Measurements from ENCODE around the gene LARGE2. TPM values are rescaled to one million over a fixed set of nuclear protein-coding genes. Genes with fewer than 3 reads are reported as not detected.

LARGE2 gene
- total and polyA plus RNA-seq, 2 experiments from 2014 or later: 89.8 to 107 TPM

DNA sequence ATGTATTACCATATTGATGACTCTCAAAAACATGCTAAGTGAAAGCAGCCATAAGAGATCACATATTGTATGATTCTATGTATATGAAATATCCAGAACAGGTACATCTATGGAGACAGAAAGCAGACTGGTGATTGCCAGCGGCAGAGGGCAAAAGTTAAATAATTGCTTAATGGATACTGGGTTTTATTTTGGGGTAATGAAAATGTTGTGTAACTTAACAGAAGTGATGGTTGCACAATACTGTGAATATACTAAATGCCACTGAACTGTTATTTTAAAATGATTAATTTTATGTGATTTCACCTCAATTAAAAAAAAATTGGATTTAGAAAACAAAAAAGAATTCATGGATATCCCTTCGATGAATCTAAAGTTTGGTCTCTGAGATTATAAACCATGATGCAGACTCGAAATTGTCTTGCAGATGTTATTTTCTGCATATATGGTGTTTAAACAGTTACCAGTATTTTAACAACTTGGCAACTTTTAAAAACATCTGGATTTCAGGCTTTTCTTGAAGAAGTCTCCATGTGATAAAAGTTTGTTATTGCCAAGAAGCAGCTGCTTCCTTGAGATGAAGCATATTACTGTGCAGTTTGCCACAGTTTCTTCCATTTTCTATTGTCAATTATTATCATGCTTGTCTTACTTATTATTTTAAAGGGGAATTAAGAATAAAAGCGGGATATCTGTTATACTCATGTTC lies 38.1 kb downstream of the LARGE2 start:
- Mint-ChIP-seq H3K27me3 (ENCODE audit: insufficient read depth, low read depth, poor library complexity) (peaks cover 2% of the 10 kb centered on the region), H3K9me3 (no peaks in the 10 kb centered on the region), H3K36me3 (ENCODE audit: low read depth) (peaks cover 14% of the 10 kb centered on the region), H3K4me3 (no peak overlapping the region), H3K4me1 (no peaks in the 10 kb centered on the region), H3K27ac (no peak overlapping the region)
- Histone ChIP-seq H3K4me2 (no peak overlapping the region), H3K4me3 (no peak overlapping the region), H4K20me1 (replicated peaks; ENCODE audit: insufficient read depth) (no peaks in the 10 kb centered on the region), H3K36me3 (ENCODE audit: insufficient read depth) (no peaks in the 10 kb centered on the region), H3F3A (replicated peaks; ENCODE audit: low read depth) (no peaks in the 10 kb centered on the region), H2AFZ (no peak overlapping the region), H3K27ac (ENCODE audit: low read depth) (no peak overlapping the region), H3K79me2 (replicated peaks; ENCODE audit: insufficient read depth) (no peaks in the 10 kb centered on the region), H3K27me3 (ENCODE audit: insufficient read depth) (no peaks in the 10 kb centered on the region), H3K4me1 (ENCODE audit: insufficient read depth) (no peaks in the 10 kb centered on the region), H3K9me2 (ENCODE audit: insufficient read depth) (no peaks in the 10 kb centered on the region)
- no peak for ATAC-seq
- TF ChIP-seq ZNF114 (CRISPR knock-in tag; IDR thresholded peaks at IDR 0.05) (no peak), POLR2AphosphoS5 (IDR thresholded peaks at IDR 0.05; ENCODE audit: low read depth) (no peak), CREB1 (CRISPR knock-in tag; IDR thresholded peaks at IDR 0.05; ENCODE audit: low read depth) (no peak), EZH2phosphoT487 (IDR thresholded peaks at IDR 0.05; ENCODE audit: unreplicated experiment) (no peak), EZH2 (IDR thresholded peaks at IDR 0.05; ENCODE audit: low read depth, unreplicated experiment) (no peak), NANOG (IDR thresholded peaks at IDR 0.05; ENCODE audit: borderline replicate concordance) (no peak), JUNB (IDR thresholded peaks at IDR 0.05; ENCODE audit: unreplicated experiment) (no peak), STAT1 (IDR thresholded peaks at IDR 0.05; ENCODE audit: unreplicated experiment) (no peak), ZNF331 (CRISPR knock-in tag; IDR thresholded peaks at IDR 0.05; ENCODE audit: low read depth) (no peak)
- TF ChIP-seq, protein P1, sequence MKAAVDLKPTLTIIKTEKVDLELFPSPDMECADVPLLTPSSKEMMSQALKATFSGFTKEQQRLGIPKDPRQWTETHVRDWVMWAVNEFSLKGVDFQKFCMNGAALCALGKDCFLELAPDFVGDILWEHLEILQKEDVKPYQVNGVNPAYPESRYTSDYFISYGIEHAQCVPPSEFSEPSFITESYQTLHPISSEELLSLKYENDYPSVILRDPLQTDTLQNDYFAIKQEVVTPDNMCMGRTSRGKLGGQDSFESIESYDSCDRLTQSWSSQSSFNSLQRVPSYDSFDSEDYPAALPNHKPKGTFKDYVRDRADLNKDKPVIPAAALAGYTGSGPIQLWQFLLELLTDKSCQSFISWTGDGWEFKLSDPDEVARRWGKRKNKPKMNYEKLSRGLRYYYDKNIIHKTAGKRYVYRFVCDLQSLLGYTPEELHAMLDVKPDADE (IDR thresholded peaks at IDR 0.05): no peak
- TF ChIP-seq, protein P2, sequence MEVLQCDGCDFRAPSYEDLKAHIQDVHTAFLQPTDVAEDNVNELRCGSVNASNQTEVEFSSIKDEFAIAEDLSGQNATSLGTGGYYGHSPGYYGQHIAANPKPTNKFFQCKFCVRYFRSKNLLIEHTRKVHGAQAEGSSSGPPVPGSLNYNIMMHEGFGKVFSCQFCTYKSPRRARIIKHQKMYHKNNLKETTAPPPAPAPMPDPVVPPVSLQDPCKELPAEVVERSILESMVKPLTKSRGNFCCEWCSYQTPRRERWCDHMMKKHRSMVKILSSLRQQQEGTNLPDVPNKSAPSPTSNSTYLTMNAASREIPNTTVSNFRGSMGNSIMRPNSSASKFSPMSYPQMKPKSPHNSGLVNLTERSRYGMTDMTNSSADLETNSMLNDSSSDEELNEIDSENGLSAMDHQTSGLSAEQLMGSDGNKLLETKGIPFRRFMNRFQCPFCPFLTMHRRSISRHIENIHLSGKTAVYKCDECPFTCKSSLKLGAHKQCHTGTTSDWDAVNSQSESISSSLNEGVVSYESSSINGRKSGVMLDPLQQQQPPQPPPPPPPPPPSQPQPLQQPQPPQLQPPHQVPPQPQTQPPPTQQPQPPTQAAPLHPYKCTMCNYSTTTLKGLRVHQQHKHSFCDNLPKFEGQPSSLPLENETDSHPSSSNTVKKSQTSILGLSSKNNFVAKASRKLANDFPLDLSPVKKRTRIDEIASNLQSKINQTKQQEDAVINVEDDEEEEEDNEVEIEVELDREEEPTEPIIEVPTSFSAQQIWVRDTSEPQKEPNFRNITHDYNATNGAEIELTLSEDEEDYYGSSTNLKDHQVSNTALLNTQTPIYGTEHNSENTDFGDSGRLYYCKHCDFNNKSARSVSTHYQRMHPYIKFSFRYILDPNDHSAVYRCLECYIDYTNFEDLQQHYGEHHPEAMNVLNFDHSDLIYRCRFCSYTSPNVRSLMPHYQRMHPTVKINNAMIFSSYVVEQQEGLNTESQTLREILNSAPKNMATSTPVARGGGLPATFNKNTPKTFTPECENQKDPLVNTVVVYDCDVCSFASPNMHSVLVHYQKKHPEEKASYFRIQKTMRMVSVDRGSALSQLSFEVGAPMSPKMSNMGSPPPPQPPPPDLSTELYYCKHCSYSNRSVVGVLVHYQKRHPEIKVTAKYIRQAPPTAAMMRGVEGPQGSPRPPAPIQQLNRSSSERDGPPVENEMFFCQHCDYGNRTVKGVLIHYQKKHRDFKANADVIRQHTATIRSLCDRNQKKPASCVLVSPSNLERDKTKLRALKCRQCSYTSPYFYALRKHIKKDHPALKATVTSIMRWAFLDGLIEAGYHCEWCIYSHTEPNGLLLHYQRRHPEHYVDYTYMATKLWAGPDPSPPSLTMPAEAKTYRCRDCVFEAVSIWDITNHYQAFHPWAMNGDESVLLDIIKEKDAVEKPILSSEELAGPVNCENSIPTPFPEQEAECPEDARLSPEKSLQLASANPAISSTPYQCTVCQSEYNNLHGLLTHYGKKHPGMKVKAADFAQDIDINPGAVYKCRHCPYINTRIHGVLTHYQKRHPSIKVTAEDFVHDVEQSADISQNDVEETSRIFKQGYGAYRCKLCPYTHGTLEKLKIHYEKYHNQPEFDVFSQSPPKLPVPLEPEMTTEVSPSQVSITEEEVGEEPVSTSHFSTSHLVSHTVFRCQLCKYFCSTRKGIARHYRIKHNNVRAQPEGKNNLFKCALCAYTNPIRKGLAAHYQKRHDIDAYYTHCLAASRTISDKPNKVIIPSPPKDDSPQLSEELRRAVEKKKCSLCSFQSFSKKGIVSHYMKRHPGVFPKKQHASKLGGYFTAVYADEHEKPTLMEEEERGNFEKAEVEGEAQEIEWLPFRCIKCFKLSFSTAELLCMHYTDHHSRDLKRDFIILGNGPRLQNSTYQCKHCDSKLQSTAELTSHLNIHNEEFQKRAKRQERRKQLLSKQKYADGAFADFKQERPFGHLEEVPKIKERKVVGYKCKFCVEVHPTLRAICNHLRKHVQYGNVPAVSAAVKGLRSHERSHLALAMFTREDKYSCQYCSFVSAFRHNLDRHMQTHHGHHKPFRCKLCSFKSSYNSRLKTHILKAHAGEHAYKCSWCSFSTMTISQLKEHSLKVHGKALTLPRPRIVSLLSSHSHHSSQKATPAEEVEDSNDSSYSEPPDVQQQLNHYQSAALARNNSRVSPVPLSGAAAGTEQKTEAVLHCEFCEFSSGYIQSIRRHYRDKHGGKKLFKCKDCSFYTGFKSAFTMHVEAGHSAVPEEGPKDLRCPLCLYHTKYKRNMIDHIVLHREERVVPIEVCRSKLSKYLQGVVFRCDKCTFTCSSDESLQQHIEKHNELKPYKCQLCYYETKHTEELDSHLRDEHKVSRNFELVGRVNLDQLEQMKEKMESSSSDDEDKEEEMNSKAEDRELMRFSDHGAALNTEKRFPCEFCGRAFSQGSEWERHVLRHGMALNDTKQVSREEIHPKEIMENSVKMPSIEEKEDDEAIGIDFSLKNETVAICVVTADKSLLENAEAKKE (CRISPR knock-in tag; IDR thresholded peaks at IDR 0.05): no peak
- TF ChIP-seq, protein P3, sequence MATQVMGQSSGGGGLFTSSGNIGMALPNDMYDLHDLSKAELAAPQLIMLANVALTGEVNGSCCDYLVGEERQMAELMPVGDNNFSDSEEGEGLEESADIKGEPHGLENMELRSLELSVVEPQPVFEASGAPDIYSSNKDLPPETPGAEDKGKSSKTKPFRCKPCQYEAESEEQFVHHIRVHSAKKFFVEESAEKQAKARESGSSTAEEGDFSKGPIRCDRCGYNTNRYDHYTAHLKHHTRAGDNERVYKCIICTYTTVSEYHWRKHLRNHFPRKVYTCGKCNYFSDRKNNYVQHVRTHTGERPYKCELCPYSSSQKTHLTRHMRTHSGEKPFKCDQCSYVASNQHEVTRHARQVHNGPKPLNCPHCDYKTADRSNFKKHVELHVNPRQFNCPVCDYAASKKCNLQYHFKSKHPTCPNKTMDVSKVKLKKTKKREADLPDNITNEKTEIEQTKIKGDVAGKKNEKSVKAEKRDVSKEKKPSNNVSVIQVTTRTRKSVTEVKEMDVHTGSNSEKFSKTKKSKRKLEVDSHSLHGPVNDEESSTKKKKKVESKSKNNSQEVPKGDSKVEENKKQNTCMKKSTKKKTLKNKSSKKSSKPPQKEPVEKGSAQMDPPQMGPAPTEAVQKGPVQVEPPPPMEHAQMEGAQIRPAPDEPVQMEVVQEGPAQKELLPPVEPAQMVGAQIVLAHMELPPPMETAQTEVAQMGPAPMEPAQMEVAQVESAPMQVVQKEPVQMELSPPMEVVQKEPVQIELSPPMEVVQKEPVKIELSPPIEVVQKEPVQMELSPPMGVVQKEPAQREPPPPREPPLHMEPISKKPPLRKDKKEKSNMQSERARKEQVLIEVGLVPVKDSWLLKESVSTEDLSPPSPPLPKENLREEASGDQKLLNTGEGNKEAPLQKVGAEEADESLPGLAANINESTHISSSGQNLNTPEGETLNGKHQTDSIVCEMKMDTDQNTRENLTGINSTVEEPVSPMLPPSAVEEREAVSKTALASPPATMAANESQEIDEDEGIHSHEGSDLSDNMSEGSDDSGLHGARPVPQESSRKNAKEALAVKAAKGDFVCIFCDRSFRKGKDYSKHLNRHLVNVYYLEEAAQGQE (IDR thresholded peaks at IDR 0.05; ENCODE audit: unreplicated experiment): no peak
- TF ChIP-seq, protein P4, sequence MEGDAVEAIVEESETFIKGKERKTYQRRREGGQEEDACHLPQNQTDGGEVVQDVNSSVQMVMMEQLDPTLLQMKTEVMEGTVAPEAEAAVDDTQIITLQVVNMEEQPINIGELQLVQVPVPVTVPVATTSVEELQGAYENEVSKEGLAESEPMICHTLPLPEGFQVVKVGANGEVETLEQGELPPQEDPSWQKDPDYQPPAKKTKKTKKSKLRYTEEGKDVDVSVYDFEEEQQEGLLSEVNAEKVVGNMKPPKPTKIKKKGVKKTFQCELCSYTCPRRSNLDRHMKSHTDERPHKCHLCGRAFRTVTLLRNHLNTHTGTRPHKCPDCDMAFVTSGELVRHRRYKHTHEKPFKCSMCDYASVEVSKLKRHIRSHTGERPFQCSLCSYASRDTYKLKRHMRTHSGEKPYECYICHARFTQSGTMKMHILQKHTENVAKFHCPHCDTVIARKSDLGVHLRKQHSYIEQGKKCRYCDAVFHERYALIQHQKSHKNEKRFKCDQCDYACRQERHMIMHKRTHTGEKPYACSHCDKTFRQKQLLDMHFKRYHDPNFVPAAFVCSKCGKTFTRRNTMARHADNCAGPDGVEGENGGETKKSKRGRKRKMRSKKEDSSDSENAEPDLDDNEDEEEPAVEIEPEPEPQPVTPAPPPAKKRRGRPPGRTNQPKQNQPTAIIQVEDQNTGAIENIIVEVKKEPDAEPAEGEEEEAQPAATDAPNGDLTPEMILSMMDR (conservative IDR thresholded peaks at IDR 0.05; ENCODE audit: low read depth in 2 of 2): no peak
- DNase-seq (ENCODE audit: low spot score): no peak
